ENCODE measurements around the gene SBNO1.
"Not testable (repeated sequence)": the region's sequence is repeated elsewhere in the genome, so short reads cannot be mapped to it uniquely, and the experiment has no call there.

The SBNO1 gene

DNA sequence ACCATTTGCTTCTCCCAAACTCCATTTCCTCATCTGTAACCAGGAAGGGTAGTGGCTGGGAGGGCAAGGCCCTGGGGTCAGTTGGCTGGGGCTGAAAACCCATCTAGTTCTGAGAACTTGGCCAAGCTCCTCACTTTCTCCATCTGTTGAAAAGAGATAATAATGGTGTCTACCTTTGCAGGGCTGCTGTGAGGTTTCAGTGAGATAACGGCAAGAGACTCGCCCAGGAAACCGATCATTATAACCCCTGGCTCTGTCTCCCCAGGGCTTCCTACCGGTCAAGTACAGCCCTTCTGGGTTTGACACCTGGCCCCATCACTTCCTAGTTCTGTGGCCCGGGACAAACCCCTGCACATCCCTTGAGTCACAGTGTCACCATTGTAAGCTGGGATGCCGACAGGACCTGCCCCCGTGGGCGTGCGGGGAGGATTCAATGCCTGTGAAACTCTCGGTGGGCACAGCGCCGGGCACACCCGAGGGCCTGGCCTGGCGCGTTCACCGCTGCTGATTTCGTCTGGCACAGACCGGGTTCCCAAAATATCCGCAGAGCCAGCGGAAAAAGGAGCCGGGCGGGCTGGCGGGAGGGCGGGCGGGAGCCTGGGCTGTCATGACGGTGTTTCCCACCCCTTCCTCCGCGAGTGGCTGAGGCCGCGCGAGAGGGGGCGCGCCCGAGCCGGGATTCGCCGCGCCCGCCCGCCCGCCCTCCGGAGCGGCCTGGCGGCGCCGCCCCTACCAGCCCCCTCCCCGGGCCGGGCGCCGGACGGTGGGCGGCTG lies 23.7 kb upstream of the SBNO1 start:
- Histone ChIP-seq H3K4me1 (ENCODE audit: control insufficient read depth, insufficient read depth, low read length) (peaks cover 35% of the 10 kb centered on the region), H3K4me3 (ENCODE audit: low read length in 2 of 2) (peak overlapping the region; percentile 74 to 75), H3K9me3 (ENCODE audit: control insufficient read depth in 2 of 2, low read length in 2 of 2) (no peaks in the 10 kb centered on the region), H3K36me3 (ENCODE audit: control insufficient read depth in 2 of 2, insufficient read depth in 2 of 2, low read length in 2 of 2) (peaks cover 12 to 14% of the 10 kb centered on the region in 2 donors), H3K27me3 (ENCODE audit: control insufficient read depth in 1 of 2, insufficient read depth in 2 of 2, low read length in 2 of 2) (no peaks in the 10 kb centered on the region), H3K9ac (ENCODE audit: low read length in 2 of 2) (peak overlapping the region; percentile 83 to 84), H3K27ac (ENCODE audit: low read length) (peak overlapping the region; percentile 88)

DNA sequence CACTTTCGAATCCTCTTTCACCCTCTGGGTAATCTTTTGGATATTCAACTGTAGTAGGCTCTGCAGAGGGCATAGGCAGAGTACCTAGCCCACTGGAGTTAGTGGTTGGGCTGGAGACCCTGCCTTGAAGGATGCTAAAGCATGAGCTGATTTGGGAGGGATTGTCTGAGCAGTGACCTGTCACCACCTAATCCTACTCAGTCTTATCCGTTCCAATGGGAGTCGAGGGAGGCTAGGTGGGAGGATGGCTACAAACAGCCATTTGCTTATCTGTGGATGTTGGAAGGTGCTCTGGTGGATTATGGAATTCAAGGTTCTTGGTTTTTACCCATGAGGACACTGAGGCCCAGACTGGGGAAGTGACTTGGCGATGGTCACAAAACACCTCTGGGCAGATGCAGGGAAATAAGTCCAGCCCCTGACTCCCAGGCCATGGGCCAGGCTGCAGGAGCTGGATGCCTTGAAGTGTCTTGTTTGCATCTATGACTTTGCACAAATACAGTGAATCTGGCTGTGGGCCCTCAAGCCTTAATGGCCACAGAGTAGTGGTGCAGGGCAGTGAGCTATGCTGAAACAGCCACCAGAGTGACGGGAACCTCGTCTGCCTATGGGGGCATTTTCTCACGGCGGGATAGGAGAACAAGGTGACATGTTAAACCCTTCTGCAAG lies 23.0 kb upstream of the SBNO1 start:
- Histone ChIP-seq H3K27ac (ENCODE audit: low read length) (peak overlapping the region; percentile 88), H3K9ac (ENCODE audit: low read length in 2 of 2) (peak overlapping the region; percentile 83 to 84), H3K9me3 (ENCODE audit: control insufficient read depth in 2 of 2, low read length in 2 of 2) (no peaks in the 10 kb centered on the region), H3K27me3 (ENCODE audit: control insufficient read depth in 1 of 2, insufficient read depth in 2 of 2, low read length in 2 of 2) (no peaks in the 10 kb centered on the region), H3K4me1 (ENCODE audit: control insufficient read depth, insufficient read depth, low read length) (peaks cover 35% of the 10 kb centered on the region), H3K36me3 (ENCODE audit: control insufficient read depth in 2 of 2, insufficient read depth in 2 of 2, low read length in 2 of 2) (peaks cover 9 to 12% of the 10 kb centered on the region in 2 donors), H3K4me3 (ENCODE audit: low read length in 2 of 2) (peak overlapping the region in 1 of 2 donors; percentile 75)

DNA sequence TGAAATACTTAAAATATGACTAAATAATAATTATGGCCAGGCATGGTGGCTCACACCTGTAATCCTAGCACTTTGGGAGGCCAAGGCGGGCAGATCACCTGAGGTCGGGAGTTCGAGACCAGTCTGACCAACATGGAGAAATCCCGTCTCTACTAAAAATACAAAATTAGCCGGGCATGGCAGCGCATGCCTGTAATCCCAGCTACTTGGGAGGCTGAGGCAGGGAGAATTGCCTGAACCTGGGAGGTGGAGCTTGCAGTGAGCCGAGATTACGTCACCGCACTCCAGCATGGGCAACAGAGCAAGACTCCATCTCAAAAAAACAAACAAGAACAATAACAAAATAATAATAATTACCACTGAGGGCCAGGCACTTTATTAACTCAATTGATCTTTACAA lies 20.9 kb upstream of the SBNO1 start:
- H3K9me3 ChIP-seq (ENCODE audit: control insufficient read depth in 2 of 2, low read length in 2 of 2); H3K36me3 ChIP-seq (ENCODE audit: control insufficient read depth in 2 of 2, insufficient read depth in 2 of 2, low read length in 2 of 2); H3K27me3 ChIP-seq (ENCODE audit: control insufficient read depth in 1 of 2, insufficient read depth in 2 of 2, low read length in 2 of 2); H3K4me3 ChIP-seq (ENCODE audit: low read length in 2 of 2); H3K9ac ChIP-seq (ENCODE audit: low read length in 2 of 2); H3K27ac ChIP-seq (ENCODE audit: low read length): not testable (repeated sequence)
- H3K4me1 ChIP-seq (ENCODE audit: control insufficient read depth, insufficient read depth, low read length), result peaks cover 29% of the 10 kb centered on the region

DNA sequence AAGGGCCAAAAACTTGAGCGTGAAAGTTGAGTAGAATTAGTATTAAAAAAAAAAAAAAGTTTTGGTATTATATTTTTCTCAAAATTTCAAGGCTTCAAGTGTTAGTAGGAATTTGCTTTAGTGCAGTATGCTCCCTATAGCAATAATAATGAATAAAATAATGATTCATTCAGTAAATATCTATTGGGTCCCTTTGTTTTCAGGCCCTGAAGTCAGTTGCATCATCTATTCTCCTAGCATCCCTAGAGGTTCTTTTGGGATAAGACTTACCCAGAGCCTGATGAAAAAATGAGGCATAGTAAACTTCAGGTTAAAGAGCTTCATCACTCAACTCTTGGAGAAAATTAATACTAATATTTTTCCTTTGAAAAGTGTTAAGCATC lies 20.3 kb upstream of the SBNO1 start:
- H3K4me1 ChIP-seq (ENCODE audit: control insufficient read depth, insufficient read depth, low read length), result peaks cover 23% of the 10 kb centered on the region
- H3K9ac ChIP-seq (ENCODE audit: low read length in 2 of 2), result no peak overlapping the region
- peak overlapping the region; percentile 82 to 89 for H3K4me3 ChIP-seq (ENCODE audit: low read length in 2 of 2)
- no peaks in the 10 kb centered on the region for H3K36me3 ChIP-seq (ENCODE audit: control insufficient read depth in 2 of 2, insufficient read depth in 2 of 2, low read length in 2 of 2)
- no peak overlapping the region for H3K27ac ChIP-seq (ENCODE audit: low read length)
- no peaks in the 10 kb centered on the region for H3K9me3 ChIP-seq (ENCODE audit: control insufficient read depth in 2 of 2, low read length in 2 of 2)
- no peaks in the 10 kb centered on the region for H3K27me3 ChIP-seq (ENCODE audit: control insufficient read depth in 1 of 2, insufficient read depth in 2 of 2, low read length in 2 of 2)

DNA sequence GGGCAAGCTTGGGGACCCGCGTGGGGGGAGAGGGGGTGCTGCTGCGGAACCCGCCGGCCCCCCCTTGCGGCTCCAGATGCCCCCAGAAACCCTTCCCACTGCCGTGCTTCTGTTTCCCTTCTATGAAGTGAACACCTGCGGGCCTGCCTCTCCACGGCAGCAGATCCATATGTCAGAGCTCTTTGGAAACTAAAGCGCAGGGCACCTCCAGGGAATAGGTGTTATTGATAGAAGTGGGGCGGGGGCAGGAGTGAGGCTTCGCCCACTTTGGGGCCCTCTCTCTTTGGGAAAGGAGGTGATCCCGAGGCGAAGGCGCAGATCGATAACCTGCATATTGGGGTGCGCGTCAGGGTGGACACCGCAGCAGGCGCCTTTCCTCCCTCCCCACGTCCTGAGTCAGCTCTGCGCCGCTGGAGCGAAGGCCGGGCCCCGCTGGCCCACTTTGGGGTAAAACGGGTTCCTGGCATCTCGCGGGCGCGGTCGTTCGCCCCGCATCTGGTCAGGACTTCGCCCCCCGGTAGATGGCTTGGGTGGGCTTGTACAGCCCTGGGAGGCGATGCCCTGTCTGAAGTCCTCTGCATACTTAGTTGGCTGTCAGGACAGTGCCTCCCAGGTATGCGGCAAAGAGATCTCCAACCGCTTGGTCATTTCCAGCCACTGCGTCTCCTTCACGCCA lies 19.8 kb upstream of the SBNO1 start:
- peaks cover 20% of the 10 kb centered on the region for H3K4me1 ChIP-seq (ENCODE audit: control insufficient read depth, insufficient read depth, low read length)
- no peaks in the 10 kb centered on the region for H3K9me3 ChIP-seq (ENCODE audit: control insufficient read depth in 2 of 2, low read length in 2 of 2)
- no peaks in the 10 kb centered on the region for H3K36me3 ChIP-seq (ENCODE audit: control insufficient read depth in 2 of 2, insufficient read depth in 2 of 2, low read length in 2 of 2)
- H3K9ac ChIP-seq (ENCODE audit: low read length in 2 of 2), result peak overlapping the region; percentile 47 to 68
- H3K27me3 ChIP-seq (ENCODE audit: control insufficient read depth in 1 of 2, insufficient read depth in 2 of 2, low read length in 2 of 2), result no peaks in the 10 kb centered on the region
- peak overlapping the region; percentile 62 for H3K27ac ChIP-seq (ENCODE audit: low read length)
- peak overlapping the region; percentile 82 to 89 for H3K4me3 ChIP-seq (ENCODE audit: low read length in 2 of 2)

DNA sequence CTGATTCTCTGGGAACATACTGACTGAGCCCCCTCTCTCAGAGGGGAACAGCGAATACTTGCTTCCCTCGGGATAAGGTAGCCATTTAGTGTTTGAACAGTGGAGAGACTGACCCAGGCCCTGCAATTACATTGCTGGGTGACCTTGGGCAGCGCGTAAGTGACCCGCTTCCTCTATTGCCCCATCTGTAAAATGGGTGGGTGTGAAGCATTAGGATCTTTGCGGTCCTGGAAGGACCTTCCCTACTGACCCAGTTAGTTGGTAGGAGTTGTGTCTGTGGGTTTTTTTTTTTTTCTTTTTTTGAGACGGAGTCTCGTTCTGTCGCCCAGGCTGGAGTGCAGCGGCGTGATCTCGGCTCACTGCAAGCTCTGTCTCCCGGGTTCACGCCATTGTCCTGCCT lies 18.0 kb upstream of the SBNO1 start:
- no peaks in the 10 kb centered on the region for H3K27me3 ChIP-seq (ENCODE audit: control insufficient read depth in 1 of 2, insufficient read depth in 2 of 2, low read length in 2 of 2)
- no peaks in the 10 kb centered on the region for H3K36me3 ChIP-seq (ENCODE audit: control insufficient read depth in 2 of 2, insufficient read depth in 2 of 2, low read length in 2 of 2)
- no peak overlapping the region for H3K9ac ChIP-seq (ENCODE audit: low read length in 2 of 2)
- no peak overlapping the region for H3K27ac ChIP-seq (ENCODE audit: low read length)
- no peak overlapping the region for H3K4me3 ChIP-seq (ENCODE audit: low read length in 2 of 2)
- peaks cover 12% of the 10 kb centered on the region for H3K4me1 ChIP-seq (ENCODE audit: control insufficient read depth, insufficient read depth, low read length)
- no peaks in the 10 kb centered on the region for H3K9me3 ChIP-seq (ENCODE audit: control insufficient read depth in 2 of 2, low read length in 2 of 2)

DNA sequence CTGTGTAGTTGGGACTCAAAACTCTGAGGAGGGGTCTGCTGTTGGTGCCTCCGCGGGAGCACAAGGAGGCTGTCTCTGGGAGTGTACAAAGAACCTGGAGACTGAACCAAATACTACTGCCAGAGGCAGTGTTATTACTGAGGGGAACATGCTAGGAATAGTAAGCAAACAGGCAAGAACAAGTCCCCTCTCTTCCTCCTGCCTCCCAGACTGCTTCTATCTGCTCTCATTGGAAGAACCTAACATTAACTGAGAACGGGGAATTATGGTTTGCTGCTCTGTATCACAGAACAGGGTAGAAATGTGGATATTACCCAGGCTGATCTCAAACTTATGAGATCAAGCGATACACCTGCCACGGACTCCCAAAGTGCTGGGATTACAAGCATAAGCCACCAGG lies 14.7 kb upstream of the SBNO1 start:
- Histone ChIP-seq H3K27ac (ENCODE audit: low read length) (no peak overlapping the region), H3K4me3 (ENCODE audit: low read length in 2 of 2) (no peak overlapping the region), H3K27me3 (ENCODE audit: control insufficient read depth in 1 of 2, insufficient read depth in 2 of 2, low read length in 2 of 2) (no peaks in the 10 kb centered on the region), H3K4me1 (ENCODE audit: control insufficient read depth, insufficient read depth, low read length) (peaks cover 5% of the 10 kb centered on the region), H3K36me3 (ENCODE audit: control insufficient read depth in 2 of 2, insufficient read depth in 2 of 2, low read length in 2 of 2) (no peaks in the 10 kb centered on the region), H3K9ac (ENCODE audit: low read length in 2 of 2) (no peak overlapping the region), H3K9me3 (ENCODE audit: control insufficient read depth in 2 of 2, low read length in 2 of 2) (no peaks in the 10 kb centered on the region)

DNA sequence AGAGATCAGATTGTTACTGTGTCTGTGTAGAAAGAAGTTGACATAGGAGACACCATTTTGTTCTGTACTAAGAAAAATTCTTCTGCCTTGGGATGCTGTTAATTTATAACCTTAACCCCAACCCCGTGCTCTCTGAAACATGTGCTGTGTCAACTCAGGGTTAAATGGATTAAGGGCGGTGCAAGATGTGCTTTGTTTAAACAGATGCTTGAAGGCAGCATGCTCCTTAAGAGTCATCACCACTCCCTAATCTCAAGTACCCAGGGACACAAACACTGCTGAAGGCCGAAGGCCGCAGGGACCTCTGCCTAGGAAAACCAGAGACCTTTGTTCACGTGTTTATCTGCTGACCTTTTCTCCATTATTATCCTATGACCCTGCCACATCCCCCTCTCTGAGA lies 7.8 kb upstream of the SBNO1 start:
- H3K36me3 ChIP-seq (ENCODE audit: control insufficient read depth in 2 of 2, insufficient read depth in 2 of 2, low read length in 2 of 2); H3K9me3 ChIP-seq (ENCODE audit: control insufficient read depth in 2 of 2, low read length in 2 of 2); H3K9ac ChIP-seq (ENCODE audit: low read length in 2 of 2); H3K27ac ChIP-seq (ENCODE audit: low read length); H3K4me1 ChIP-seq (ENCODE audit: control insufficient read depth, insufficient read depth, low read length); H3K4me3 ChIP-seq (ENCODE audit: low read length in 2 of 2); H3K27me3 ChIP-seq (ENCODE audit: control insufficient read depth in 1 of 2, insufficient read depth in 2 of 2, low read length in 2 of 2): not testable (repeated sequence)

DNA sequence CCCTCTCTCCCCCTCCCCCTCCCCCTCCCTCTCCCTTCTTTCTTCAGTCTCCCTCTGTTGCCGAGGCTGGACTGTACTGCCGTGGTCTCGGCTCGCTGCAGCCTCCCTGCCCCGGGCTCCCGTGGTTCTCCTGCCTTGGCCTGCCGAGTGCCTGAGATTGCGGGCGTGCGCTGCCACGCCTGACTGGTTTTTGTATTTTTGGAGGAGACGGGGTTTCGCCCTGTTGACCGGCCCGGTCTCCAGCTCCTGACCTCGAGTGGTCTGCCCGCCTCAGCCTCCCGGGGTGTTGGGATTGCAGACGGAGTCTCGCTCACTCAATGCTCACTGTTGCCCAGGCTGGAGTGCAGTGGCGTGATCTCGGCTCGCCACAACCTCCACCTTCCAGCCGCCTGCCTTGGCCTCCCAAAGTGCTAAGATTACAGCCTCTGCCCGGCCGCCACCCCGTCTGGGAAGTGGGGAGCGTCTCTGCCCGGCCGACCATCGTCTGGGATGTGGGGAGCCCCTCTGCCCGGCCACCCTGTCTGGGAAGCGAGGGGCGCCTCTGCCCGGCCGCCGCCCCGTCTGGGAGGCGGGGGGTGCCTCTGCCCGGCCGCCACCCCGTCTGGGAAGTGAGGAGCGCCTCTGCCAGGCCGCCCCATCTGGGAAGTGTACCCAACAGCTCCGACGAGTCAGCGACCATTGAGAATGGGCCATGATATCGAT lies 7.2 kb upstream of the SBNO1 start:
- H3K4me3 ChIP-seq (ENCODE audit: low read length in 2 of 2); H3K4me1 ChIP-seq (ENCODE audit: control insufficient read depth, insufficient read depth, low read length); H3K9ac ChIP-seq (ENCODE audit: low read length in 2 of 2); H3K9me3 ChIP-seq (ENCODE audit: control insufficient read depth in 2 of 2, low read length in 2 of 2); H3K27me3 ChIP-seq (ENCODE audit: control insufficient read depth in 1 of 2, insufficient read depth in 2 of 2, low read length in 2 of 2); H3K36me3 ChIP-seq (ENCODE audit: control insufficient read depth in 2 of 2, insufficient read depth in 2 of 2, low read length in 2 of 2); H3K27ac ChIP-seq (ENCODE audit: low read length): not testable (repeated sequence)

DNA sequence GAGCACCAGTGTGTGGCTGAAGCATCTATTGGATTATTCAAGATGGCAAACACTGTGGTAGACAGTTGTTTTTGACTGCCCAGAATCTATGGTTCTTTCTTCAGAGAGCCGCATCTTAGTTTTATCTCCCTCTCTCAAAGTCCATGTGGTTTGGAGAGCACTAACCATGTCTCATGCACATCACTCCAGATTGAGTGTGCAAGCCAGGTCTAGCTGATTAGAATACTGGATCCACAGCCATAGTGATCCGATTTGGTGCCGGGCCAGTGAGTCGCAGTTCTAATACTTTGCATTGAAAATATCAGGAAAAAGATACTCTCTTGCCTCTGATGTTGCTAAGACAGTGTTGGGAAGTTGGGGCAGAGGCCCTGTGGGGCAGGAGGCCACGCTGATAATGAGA lies 4.6 kb upstream of the SBNO1 start:
- Histone ChIP-seq H3K9me3 (ENCODE audit: control insufficient read depth in 2 of 2, low read length in 2 of 2) (no peaks in the 10 kb centered on the region), H3K36me3 (ENCODE audit: control insufficient read depth in 2 of 2, insufficient read depth in 2 of 2, low read length in 2 of 2) (no peaks in the 10 kb centered on the region), H3K9ac (ENCODE audit: low read length in 2 of 2) (no peak overlapping the region), H3K27ac (ENCODE audit: low read length) (peak overlapping the region; percentile 6), H3K4me3 (ENCODE audit: low read length in 2 of 2) (no peak overlapping the region), H3K4me1 (ENCODE audit: control insufficient read depth, insufficient read depth, low read length) (peaks cover 6% of the 10 kb centered on the region), H3K27me3 (ENCODE audit: control insufficient read depth in 1 of 2, insufficient read depth in 2 of 2, low read length in 2 of 2) (no peaks in the 10 kb centered on the region)
